Astrocyte (in vitro differentiated cells and primary cell): Measurements from ENCODE around the gene ZNF749.

ENCODE experiments used
- EZH2 ChIP-seq: IDR thresholded peaks from 2 replicates; pipeline ENCODE4 v1.6.1; 2012; ENCODE audit warnings: mild to moderate bottlenecking, low read length, inconsistent platforms; ENCODE audit not compliant: insufficient read depth
- TF ChIP-seq, protein P1 (sequence below): IDR thresholded peaks from 2 replicates; pipeline ENCODE4 v1.5.1; 2011; ENCODE audit warnings: low read depth, mild to moderate bottlenecking, inconsistent platforms, low read length, moderate library complexity; ENCODE audit not compliant: insufficient read depth

DNA sequence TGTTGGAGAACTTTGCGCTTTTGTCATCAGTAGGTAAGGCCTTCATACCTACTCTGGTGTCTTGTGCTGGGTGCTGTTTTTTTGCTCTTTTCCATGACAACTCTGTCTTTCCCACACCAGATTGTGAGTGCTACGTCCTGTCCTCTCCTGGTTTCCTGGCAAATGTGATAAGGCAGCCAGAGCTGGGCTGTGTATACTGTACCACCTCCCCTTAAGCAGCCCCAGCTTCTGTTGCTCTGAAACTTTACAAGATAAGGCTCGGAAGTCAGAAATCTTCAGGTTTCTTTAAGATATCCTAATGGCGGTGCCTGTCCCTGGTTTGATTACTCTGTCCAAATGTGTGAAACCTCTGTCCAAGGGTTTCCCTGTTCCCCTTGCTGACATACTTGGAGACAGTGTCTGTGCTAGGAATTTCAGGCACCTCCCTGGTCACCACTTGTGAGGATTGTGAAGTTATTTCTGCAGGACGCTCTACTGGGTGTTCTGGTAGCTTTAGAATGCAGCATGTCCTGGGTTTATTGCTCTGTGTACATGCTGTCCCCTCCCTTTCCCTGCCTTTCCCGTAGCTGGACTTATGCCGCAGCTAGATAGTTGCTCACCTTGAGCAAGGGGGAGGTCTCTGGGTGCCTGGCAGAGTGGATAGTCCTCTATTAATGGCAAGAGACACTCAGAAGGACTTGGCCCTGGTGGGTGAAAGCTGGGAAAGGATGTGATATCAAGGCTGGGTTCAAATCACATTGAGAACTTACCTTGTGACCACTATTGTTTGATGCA, 7.0 kb downstream of the ZNF749 start:
- TF ChIP-seq, protein P1, sequence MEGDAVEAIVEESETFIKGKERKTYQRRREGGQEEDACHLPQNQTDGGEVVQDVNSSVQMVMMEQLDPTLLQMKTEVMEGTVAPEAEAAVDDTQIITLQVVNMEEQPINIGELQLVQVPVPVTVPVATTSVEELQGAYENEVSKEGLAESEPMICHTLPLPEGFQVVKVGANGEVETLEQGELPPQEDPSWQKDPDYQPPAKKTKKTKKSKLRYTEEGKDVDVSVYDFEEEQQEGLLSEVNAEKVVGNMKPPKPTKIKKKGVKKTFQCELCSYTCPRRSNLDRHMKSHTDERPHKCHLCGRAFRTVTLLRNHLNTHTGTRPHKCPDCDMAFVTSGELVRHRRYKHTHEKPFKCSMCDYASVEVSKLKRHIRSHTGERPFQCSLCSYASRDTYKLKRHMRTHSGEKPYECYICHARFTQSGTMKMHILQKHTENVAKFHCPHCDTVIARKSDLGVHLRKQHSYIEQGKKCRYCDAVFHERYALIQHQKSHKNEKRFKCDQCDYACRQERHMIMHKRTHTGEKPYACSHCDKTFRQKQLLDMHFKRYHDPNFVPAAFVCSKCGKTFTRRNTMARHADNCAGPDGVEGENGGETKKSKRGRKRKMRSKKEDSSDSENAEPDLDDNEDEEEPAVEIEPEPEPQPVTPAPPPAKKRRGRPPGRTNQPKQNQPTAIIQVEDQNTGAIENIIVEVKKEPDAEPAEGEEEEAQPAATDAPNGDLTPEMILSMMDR, result no peak
- no peak for TF ChIP-seq EZH2
